ENCODE measurements around the gene CPNE9.
A peak's percentile ranks its signal among the peaks of the same experiment; 100 is the strongest.

CPNE9 gene

DNA sequence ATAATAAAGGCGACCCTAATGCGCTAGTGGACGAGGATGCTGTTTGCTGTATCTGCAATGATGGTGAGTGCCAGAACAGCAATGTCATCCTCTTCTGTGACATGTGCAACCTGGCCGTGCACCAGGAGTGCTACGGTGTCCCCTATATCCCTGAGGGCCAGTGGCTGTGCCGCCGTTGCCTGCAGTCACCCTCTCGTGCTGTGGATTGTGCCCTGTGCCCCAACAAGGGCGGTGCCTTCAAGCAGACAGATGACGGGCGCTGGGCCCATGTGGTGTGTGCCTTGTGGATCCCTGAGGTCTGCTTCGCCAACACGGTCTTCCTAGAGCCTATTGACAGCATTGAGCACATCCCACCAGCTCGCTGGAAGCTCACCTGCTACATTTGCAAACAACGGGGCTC, 35.5 kb downstream of the CPNE9 start:
- H3K4me3 ChIP-seq (replicated peaks in 1 of 2; ENCODE audit: low read depth in 2 of 2, low read length in 2 of 2) = no peak overlapping the region
- TF ChIP-seq, protein P1, sequence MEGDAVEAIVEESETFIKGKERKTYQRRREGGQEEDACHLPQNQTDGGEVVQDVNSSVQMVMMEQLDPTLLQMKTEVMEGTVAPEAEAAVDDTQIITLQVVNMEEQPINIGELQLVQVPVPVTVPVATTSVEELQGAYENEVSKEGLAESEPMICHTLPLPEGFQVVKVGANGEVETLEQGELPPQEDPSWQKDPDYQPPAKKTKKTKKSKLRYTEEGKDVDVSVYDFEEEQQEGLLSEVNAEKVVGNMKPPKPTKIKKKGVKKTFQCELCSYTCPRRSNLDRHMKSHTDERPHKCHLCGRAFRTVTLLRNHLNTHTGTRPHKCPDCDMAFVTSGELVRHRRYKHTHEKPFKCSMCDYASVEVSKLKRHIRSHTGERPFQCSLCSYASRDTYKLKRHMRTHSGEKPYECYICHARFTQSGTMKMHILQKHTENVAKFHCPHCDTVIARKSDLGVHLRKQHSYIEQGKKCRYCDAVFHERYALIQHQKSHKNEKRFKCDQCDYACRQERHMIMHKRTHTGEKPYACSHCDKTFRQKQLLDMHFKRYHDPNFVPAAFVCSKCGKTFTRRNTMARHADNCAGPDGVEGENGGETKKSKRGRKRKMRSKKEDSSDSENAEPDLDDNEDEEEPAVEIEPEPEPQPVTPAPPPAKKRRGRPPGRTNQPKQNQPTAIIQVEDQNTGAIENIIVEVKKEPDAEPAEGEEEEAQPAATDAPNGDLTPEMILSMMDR (IDR thresholded peaks at IDR 0.05; ENCODE audit: low read depth, low read length) = no peak
- no peak for DNase-seq (ENCODE audit: low read depth in 2 of 2)

DNA sequence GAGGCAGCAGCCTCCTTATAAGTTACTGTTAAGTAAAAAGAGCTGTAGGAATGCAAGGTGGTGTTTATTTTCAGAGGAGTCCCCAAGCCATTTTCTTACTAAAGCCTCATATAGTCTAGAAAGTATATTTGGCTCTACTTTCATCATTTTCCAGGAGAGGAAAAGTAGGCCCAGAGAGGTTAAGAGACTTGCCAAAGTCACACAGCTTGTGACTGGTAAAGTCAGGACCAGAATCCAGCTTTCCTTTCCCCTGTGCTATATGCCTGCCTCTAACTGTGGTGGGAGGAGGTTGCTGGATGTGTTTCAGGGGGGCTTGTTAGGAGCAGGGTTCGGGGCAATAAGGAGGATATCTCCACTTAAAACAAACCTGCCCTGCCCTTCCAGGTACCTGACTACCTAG, 38.9 kb downstream of the CPNE9 start:
- no peak for DNase-seq (ENCODE audit: low read depth in 2 of 2)
- TF ChIP-seq, protein P1 (IDR thresholded peaks at IDR 0.05; ENCODE audit: low read depth, low read length) = no peak
- H3K4me3 ChIP-seq (replicated peaks in 1 of 2; ENCODE audit: low read depth in 2 of 2, low read length in 2 of 2) = no peak overlapping the region

DNA sequence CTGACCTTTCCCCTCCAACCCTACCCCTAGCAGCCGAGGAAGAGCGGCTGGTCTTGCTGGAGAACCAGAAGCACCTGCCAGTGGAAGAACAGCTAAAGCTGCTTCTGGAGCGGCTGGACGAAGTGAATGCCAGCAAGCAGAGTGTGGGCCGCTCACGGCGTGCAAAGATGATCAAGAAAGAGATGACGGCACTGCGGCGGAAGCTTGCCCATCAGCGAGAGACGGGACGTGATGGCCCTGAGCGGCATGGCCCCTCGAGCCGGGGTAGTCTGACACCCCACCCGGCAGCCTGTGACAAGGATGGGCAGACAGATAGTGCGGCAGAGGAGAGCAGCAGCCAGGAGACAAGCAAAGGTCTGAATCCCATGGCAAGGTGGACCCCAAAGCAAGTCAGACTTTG, 39.9 kb downstream of the CPNE9 start:
- no peak overlapping the region for H3K4me3 ChIP-seq (replicated peaks in 1 of 2; ENCODE audit: low read depth in 2 of 2, low read length in 2 of 2)
- no peak for DNase-seq (ENCODE audit: low read depth in 2 of 2)
- TF ChIP-seq, protein P1 (IDR thresholded peaks at IDR 0.05; ENCODE audit: low read depth, low read length) = no peak

DNA sequence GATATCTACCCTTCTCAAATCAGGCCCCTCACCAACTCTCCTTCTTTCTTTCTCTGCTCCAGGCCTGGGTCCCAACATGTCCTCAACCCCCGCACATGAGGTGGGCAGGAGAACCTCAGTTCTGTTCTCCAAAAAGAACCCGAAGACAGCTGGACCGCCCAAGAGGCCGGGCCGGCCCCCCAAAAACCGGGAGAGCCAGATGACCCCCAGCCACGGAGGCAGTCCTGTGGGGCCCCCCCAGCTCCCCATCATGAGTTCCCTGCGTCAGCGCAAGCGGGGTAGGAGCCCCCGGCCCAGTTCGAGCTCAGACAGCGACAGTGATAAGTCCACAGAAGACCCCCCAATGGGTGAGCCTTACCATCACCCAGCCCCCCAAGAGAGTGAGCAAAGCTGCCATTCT, 40.5 kb downstream of the CPNE9 start:
- no peak overlapping the region for H3K4me3 ChIP-seq (replicated peaks in 1 of 2; ENCODE audit: low read depth in 2 of 2, low read length in 2 of 2)
- DNase-seq (ENCODE audit: low read depth in 2 of 2) = no peak
- TF ChIP-seq, protein P1 (IDR thresholded peaks at IDR 0.05; ENCODE audit: low read depth, low read length) = no peak

DNA sequence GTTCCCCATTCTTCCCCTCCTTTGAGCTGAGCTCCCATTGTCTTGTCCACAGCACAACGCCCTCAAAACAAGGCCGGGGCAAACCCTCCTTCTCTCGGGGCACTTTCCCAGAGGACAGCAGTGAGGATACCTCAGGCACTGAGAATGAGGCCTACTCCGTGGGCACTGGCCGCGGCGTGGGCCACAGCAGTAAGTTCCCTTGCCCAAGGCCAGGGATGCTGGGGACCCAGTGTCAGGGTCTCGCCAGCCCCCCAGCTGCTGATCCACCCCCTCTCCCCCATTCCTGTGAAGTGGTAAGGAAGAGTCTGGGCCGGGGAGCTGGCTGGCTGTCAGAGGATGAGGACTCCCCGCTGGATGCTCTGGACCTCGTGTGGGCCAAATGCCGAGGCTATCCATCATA, 41.9 kb downstream of the CPNE9 start:
- TF ChIP-seq, protein P1 (IDR thresholded peaks at IDR 0.05; ENCODE audit: low read depth, low read length) = no peak
- no peak for DNase-seq (ENCODE audit: low read depth in 2 of 2)

DNA sequence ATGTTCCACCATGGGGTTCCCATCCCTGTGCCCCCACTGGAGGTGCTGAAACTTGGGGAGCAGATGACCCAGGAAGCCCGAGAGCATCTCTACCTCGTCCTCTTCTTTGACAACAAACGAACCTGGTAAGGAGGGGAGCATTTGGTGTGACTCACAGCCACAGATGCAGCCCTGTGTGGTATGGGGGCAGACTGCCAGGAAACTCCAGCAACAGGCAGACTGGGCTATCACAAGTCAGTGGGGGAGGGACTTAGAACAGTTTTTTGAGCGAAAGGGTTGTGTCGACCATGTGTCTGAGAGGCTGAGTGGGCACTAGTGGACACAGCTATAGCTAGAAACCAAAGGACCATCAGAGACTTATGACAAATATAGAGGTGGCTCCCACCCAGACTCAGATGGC, 42.7 kb downstream of the CPNE9 start:
- H3K4me3 ChIP-seq (replicated peaks in 1 of 2; ENCODE audit: low read depth in 2 of 2, low read length in 2 of 2) = no peak overlapping the region
- TF ChIP-seq, protein P1 (IDR thresholded peaks at IDR 0.05; ENCODE audit: low read depth, low read length) = no peak

More for the DNA sequence above, 41.9 kb downstream of the CPNE9 start:
- no peak overlapping the region for H3K4me3 ChIP-seq (replicated peaks in 1 of 2; ENCODE audit: low read depth in 2 of 2, low read length in 2 of 2)

DNA sequence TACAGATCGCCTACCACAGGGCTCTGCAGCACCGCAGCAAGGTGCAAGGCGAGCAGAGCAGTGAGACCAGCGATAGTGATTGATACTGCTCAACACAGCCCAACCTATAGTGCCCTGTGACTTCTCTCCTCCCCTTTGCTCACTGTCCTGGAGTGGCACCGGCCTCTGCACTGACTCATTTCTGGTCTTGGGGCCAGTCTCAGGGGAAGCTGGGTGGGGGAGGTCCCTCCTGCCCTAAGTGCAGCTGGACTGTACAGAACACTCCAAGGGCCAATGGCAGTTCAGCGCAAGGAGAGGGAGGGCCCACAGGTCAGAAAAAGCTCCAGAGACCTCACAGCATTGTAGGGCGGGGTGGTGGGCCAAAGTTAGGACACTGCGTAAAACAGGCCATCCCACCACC, 43.6 kb downstream of the CPNE9 start:
- TF ChIP-seq, protein P1 (IDR thresholded peaks at IDR 0.05; ENCODE audit: low read depth, low read length) = no peak
- peak; percentile 58 to 70 for DNase-seq (ENCODE audit: low read depth in 2 of 2)
- H3K4me3 ChIP-seq (replicated peaks in 1 of 2; ENCODE audit: low read depth in 2 of 2, low read length in 2 of 2) = no peak overlapping the region

More for the DNA sequence above, 42.7 kb downstream of the CPNE9 start:
- DNase-seq (ENCODE audit: low read depth in 2 of 2) = peak; percentile 80 to 91
